MCF 10A (cell line): ENCODE results near the gene SLC16A3. TPM values are rescaled to one million over a fixed set of nuclear protein-coding genes. Genes with fewer than 3 reads are reported as not detected.

ENCODE experiments used
- BruUV-seq: library from RNA; stranded (reverse); fragments of 400-500 nt; replicated peaks from 2 replicates; lab custom pipeline; 2021; lab: Mats Ljungman, UMichigan
- CTCF ChIA-PET: fragments of 300-600 bp; sonication (Branson Sonifier 250); formaldehyde crosslinking; extraction: SDS; loops from one replicate; lab custom pipeline; 2021; ENCODE audit warnings: antibody characterized with exemption, inconsistent platforms; lab: Yijun Ruan, JAX
- POLR2A ChIA-PET: fragments of 300-600, 350-650 bp; sonication (Branson Sonifier 250); formaldehyde crosslinking; extraction: SDS; loops from one replicate; lab custom pipeline; 2020; ENCODE audit warnings: antibody characterized with exemption, inconsistent platforms; lab: Yijun Ruan, JAX
- DNase-seq: peaks from one replicate; pipeline ENCODE4 v3.0.0-alpha.2; 2018; ENCODE audit not compliant: unreplicated experiment
- H3K27ac Mint-ChIP-seq: one replicate; pipeline ENCODE4 v1.8.0; 2022; ENCODE audit warnings: mild to moderate bottlenecking, low read depth, mixed read lengths; ENCODE audit not compliant: unreplicated experiment
- H3K27me3 Mint-ChIP-seq: one replicate; pipeline ENCODE4 v1.8.0; 2022; ENCODE audit warnings: mixed read lengths; ENCODE audit not compliant: insufficient read depth, unreplicated experiment
- H3K36me3 Mint-ChIP-seq: one replicate; pipeline ENCODE4 v1.8.0; 2022; ENCODE audit warnings: mild to moderate bottlenecking, moderate library complexity, mixed read lengths; ENCODE audit not compliant: insufficient read depth, unreplicated experiment
- H3K4me1 Mint-ChIP-seq: one replicate; pipeline ENCODE4 v1.8.0; 2022; ENCODE audit warnings: mixed read lengths; ENCODE audit not compliant: insufficient read depth, unreplicated experiment
- H3K4me3 Mint-ChIP-seq: one replicate; pipeline ENCODE4 v1.8.0; 2022; ENCODE audit warnings: mild to moderate bottlenecking, moderate library complexity, mixed read lengths; ENCODE audit not compliant: unreplicated experiment
- H3K9me3 Mint-ChIP-seq: one replicate; pipeline ENCODE4 v1.8.0; 2022; ENCODE audit warnings: mixed read lengths; ENCODE audit not compliant: unreplicated experiment
- intact Hi-C: fragments of 100-400 bp; cut with micrococcal nuclease; formaldehyde crosslinking; loops from 2 replicates; pipeline ENCODE4 v1.14.1; 2022
- total RNA-seq: library from RNA; stranded (reverse); gene quantifications from 2 replicates; pipeline ENCODE4 v1.2.3, GENCODE V29; 2022
- TF ChIP-seq, protein P1 (sequence below): fragments of 200-600 bp; IDR thresholded peaks from one replicate; pipeline ENCODE4 v1.8.0; 2022; ENCODE audit warnings: antibody characterized with exemption, mild to moderate bottlenecking; ENCODE audit not compliant: unreplicated experiment

SLC16A3 gene
- total RNA-seq, 1 experiment from 2014 or later: 350 TPM

DNA sequence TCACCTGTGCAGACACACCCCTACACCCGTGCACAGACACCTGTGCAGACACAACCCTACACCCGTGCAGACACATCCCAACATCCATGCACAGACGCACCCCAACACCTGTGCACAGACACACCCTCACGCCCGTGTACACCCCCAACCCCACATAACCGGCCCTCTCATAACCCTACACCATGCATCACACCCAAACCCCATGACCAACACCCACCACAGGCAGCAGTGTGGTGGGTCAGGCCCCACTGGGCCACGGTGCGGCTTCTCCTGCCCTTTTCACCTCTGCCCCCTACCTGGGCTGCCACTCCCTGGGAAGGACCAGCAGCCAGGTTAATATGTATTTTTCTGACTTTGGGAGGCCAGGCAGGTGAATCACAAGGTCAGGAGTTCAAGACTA lies 4.2 kb upstream of the SLC16A3 start:
- no peaks in the 10 kb centered on the region for H3K9me3 Mint-ChIP-seq
- intact Hi-C loops: no loop called here
- CTCF ChIA-PET: no interaction called here
- BruUV-seq: no TSS peak
- H3K4me3 Mint-ChIP-seq: no peak overlapping the region
- POLR2A ChIA-PET: no interaction called here
- no peak for DNase-seq
- H3K27me3 Mint-ChIP-seq: no peaks in the 10 kb centered on the region
- no peaks in the 10 kb centered on the region for H3K36me3 Mint-ChIP-seq
- H3K4me1 Mint-ChIP-seq: peaks cover 6% of the 10 kb centered on the region
- TF ChIP-seq, protein P1, sequence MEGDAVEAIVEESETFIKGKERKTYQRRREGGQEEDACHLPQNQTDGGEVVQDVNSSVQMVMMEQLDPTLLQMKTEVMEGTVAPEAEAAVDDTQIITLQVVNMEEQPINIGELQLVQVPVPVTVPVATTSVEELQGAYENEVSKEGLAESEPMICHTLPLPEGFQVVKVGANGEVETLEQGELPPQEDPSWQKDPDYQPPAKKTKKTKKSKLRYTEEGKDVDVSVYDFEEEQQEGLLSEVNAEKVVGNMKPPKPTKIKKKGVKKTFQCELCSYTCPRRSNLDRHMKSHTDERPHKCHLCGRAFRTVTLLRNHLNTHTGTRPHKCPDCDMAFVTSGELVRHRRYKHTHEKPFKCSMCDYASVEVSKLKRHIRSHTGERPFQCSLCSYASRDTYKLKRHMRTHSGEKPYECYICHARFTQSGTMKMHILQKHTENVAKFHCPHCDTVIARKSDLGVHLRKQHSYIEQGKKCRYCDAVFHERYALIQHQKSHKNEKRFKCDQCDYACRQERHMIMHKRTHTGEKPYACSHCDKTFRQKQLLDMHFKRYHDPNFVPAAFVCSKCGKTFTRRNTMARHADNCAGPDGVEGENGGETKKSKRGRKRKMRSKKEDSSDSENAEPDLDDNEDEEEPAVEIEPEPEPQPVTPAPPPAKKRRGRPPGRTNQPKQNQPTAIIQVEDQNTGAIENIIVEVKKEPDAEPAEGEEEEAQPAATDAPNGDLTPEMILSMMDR: no peak
- no peak overlapping the region for H3K27ac Mint-ChIP-seq

DNA sequence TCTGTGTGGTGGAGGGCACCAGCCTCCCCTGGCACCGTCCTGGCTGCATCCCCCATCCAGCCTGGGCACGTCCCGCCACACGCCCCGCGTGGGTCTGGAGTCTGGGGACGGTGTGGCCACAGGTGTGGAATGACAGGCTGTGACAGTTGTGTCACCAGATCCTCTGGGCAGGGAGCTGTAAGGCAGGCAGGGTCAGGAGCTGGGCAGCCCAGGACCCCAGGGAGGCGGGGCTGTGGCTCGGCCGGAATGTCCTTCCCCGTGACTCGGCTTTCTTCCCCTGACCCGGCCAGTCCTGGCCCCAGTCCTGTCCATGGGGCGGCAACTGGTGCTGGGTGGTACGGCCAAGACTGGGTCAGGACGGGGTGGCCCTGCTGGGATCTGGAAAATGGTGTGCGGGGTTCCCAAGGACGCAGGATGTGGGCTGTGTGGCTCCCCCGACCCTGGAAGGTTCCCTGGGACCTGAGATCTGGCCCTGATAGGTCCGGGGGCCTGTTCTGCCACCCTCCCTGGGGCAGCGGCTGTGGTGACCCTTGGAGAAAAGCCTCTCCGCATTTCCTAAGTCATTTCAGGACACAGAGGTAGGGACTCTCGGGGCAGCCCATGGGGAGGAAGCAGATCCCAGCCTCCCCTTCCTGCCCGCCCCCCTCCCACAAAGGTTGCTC lies 3.3 kb upstream of the SLC16A3 start:
- Mint-ChIP-seq H3K27ac (no peak overlapping the region), H3K4me1 (peaks cover 6% of the 10 kb centered on the region), H3K36me3 (no peaks in the 10 kb centered on the region), H3K27me3 (no peaks in the 10 kb centered on the region), H3K9me3 (no peaks in the 10 kb centered on the region), H3K4me3 (no peak overlapping the region)
- no TSS peak for BruUV-seq
- intact Hi-C loops: no loop called here
- ChIA-PET POLR2A (no interaction called here), CTCF (no interaction called here)
- TF ChIP-seq, protein P1: no peak
- DNase-seq: no peak

DNA sequence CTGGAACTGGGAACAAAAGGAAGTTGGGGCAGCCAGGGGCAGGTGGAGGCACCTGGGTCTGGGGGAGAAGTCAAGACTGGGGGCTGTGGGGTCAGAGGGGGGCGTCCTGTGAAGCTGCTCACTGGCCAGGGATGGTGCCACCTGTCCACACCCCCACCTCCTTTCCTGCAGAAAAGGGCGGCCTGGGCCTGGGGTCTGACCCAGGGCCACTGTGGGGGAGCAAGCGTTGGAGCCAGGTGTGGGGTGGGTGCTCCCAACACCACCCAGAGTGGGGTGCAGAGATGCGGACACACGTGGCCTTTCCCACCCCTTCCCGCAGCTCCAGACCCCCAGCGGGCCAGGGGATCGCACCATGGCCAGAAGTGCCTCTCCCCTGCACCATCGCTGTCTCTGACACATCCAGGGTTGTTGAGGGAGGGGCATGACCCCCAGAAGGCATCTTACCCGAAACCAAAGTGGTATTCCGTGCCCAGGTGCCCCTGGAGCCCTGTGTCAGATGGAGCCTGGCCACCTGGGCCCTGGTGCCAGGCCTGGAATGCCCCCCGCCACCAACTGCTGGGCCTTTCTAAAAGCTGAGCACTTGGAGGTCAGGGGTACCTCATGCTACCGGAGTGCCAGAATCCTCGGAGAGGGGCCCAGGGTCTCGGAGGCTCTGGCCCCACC lies 2.6 kb upstream of the SLC16A3 start:
- DNase-seq: no peak
- Mint-ChIP-seq H3K27ac (no peak overlapping the region), H3K9me3 (no peaks in the 10 kb centered on the region), H3K36me3 (no peaks in the 10 kb centered on the region), H3K4me3 (no peak overlapping the region), H3K4me1 (peaks cover 4% of the 10 kb centered on the region), H3K27me3 (no peaks in the 10 kb centered on the region)
- intact Hi-C loops: no loop called here
- no TSS peak for BruUV-seq
- ChIA-PET CTCF (no interaction called here), POLR2A (interaction anchor here (0.7 to 1.3 kb wide), 2 partner anchors 20 to 128 kb away, joined by 3 read pairs; no protein-coding TSS in a partner anchor)
- TF ChIP-seq, protein P1: no peak

DNA sequence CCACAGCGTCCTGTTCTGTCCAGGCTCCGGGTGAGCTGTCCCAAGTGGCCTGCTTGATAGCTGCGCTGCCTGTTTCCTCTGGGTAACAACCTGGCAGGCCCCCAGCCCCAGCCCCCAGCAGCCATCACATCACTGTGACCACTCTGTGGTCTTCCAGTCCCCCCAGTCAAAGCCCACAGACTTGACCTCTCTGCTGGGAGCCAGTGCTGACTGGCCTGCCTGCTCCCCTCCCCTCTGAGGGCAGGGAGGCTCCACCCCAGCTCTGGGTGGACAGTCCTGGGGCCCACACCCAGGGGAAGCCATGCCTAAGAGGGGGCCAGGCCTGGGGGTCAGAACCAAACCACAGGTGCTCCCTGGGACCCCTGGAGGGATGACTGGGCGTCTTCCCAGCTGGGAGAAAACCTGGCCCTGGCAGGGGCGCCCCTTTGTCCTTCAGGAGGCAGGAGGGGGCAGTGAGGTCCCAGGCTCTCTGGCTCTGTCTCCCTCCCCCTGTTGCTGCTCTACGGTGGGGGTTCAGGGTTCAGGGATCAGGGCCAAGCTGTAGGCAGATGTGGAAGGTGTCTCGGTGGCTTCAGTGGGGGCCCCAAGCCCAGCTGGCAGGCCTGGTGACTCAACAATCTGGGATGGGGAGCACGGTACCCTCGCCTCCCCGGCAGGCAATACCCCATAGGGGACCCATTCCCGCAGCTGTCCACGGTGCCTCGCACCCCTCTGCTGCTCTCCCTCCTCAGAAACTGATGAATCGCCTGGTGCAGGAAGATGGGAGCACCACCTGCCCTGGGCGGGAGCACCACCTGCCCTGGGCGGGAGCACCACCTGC lies 1.8 kb upstream of the SLC16A3 start:
- ChIA-PET POLR2A (interaction anchor here (0.7 to 1.3 kb wide), 2 partner anchors 21 to 128 kb away, joined by 3 read pairs; no protein-coding TSS in a partner anchor), CTCF (no interaction called here)
- H3K36me3 Mint-ChIP-seq: peaks cover 2% of the 10 kb centered on the region
- H3K9me3 Mint-ChIP-seq: no peaks in the 10 kb centered on the region
- no peak for DNase-seq
- H3K27ac Mint-ChIP-seq: no peak overlapping the region
- BruUV-seq: no TSS peak
- no peaks in the 10 kb centered on the region for H3K4me1 Mint-ChIP-seq
- no peak overlapping the region for H3K4me3 Mint-ChIP-seq
- intact Hi-C loops: no loop called here
- TF ChIP-seq, protein P1: no peak
- no peaks in the 10 kb centered on the region for H3K27me3 Mint-ChIP-seq
